Liver (tissue), 9 donors: ENCODE results near the gene LDB3. TPM values are rescaled to one million over a fixed set of nuclear protein-coding genes. Genes with fewer than 3 reads are reported as not detected.

Source experiments
- DNase-seq: peaks from one replicate; pipeline ENCODE4 v3.0.0-alpha.2; 2017; ENCODE audit warnings: low spot score
- H3K27ac ChIP-seq, 2 donors: one replicate each; pipeline ENCODE4 v1.7.0; 2013; ENCODE audit warnings: inconsistent platforms in 2 of 2, low read length in 2 of 2, control low read depth in 1 of 2, low read depth in 1 of 2, mild to moderate bottlenecking in 1 of 2
- H3K27me3 ChIP-seq, 4 donors: one replicate each; pipeline versions ENCODE4 v1.6.1 to v1.7.0; 2013; ENCODE audit warnings: low read length in 3 of 4, inconsistent platforms in 1 of 4, mild to moderate bottlenecking in 1 of 4, moderate library complexity in 1 of 4; ENCODE audit not compliant: control insufficient read depth in 4 of 4, insufficient read depth in 4 of 4
- H3K36me3 ChIP-seq, 4 donors: one replicate each; pipeline versions ENCODE4 v1.6.1 to v1.7.0; 2013; ENCODE audit warnings: low read length in 3 of 4, mild to moderate bottlenecking in 3 of 4, low read depth in 1 of 4, moderate library complexity in 1 of 4; ENCODE audit not compliant: control insufficient read depth in 4 of 4, insufficient read depth in 3 of 4
- H3K4me1 ChIP-seq, 4 donors: one replicate each; pipeline versions ENCODE4 v1.6.1 to v1.7.0; 2013; ENCODE audit warnings: low read length in 3 of 4, mild to moderate bottlenecking in 3 of 4, moderate library complexity in 1 of 4; ENCODE audit not compliant: control insufficient read depth in 4 of 4, insufficient read depth in 4 of 4
- H3K4me3 ChIP-seq, 3 donors: one replicate each; pipeline versions ENCODE4 v1.6.1 to v1.7.0; 2013; ENCODE audit warnings: low read length in 3 of 3, control low read depth in 1 of 3, low read depth in 1 of 3, mild to moderate bottlenecking in 1 of 3
- H3K9ac ChIP-seq, 2 donors: one replicate each; pipeline ENCODE4 v1.7.0; 2013; ENCODE audit warnings: low read length in 2 of 2, mild to moderate bottlenecking in 2 of 2, moderate library complexity in 2 of 2, control low read depth in 1 of 2, low read depth in 1 of 2
- H3K9me3 ChIP-seq, 4 donors: one replicate each; pipeline versions ENCODE4 v1.6.1 to v1.7.0; 2013; ENCODE audit warnings: low read length in 3 of 4; ENCODE audit not compliant: control insufficient read depth in 4 of 4
- ATF3 ChIP-seq: IDR thresholded peaks from 2 replicates; pipeline ENCODE4 v1.6.1; 2016; ENCODE audit warnings: antibody characterized with exemption
- CTCF ChIP-seq: fragments of 150-350 bp; IDR thresholded peaks from 2 replicates; pipeline ENCODE4 v1.5.1; 2017; ENCODE audit warnings: improper control_type of control experiment, low read depth, low read length; ENCODE audit not compliant: missing input control
- EGR1 ChIP-seq, 2 donors: IDR thresholded peaks; 2 replicates each; pipeline ENCODE4 v1.6.1; 2016 to 2018; ENCODE audit warnings: antibody characterized with exemption in 2 of 2, low read depth in 2 of 2
- FOXA1 ChIP-seq: IDR thresholded peaks from 2 replicates; pipeline ENCODE4 v1.6.1; 2016; ENCODE audit warnings: antibody characterized with exemption
- GABPA ChIP-seq, 2 donors: IDR thresholded peaks in 1 of 2; conservative IDR thresholded peaks in 1 of 2; 2 replicates each; pipeline ENCODE4 v1.6.1; 2016; ENCODE audit warnings: antibody characterized with exemption in 2 of 2, mild to moderate bottlenecking in 1 of 2, moderate library complexity in 1 of 2
- HNF4A ChIP-seq, 2 donors: conservative IDR thresholded peaks; 2 replicates each; pipeline ENCODE4 v1.6.1; 2016; ENCODE audit warnings: antibody characterized with exemption in 2 of 2, mild to moderate bottlenecking in 2 of 2
- HNF4G ChIP-seq: IDR thresholded peaks from 2 replicates; pipeline ENCODE4 v1.6.1; 2016; ENCODE audit warnings: antibody characterized with exemption
- JUND ChIP-seq, 2 donors: IDR thresholded peaks; 2 replicates each; pipeline ENCODE4 v1.6.1; 2016; ENCODE audit warnings: antibody characterized with exemption in 2 of 2
- MAX ChIP-seq: IDR thresholded peaks from 2 replicates; pipeline ENCODE4 v1.6.1; 2016; ENCODE audit warnings: antibody characterized with exemption
- NR2F2 ChIP-seq: IDR thresholded peaks from 2 replicates; pipeline ENCODE4 v1.6.1; 2016; ENCODE audit warnings: antibody characterized with exemption
- RAD21 ChIP-seq, 2 donors: IDR thresholded peaks; 2 replicates each; pipeline ENCODE4 v1.6.1; 2016; ENCODE audit warnings: antibody characterized with exemption in 2 of 2, mild to moderate bottlenecking in 2 of 2
- REST ChIP-seq: IDR thresholded peaks from 2 replicates; pipeline ENCODE4 v1.6.1; 2016; ENCODE audit warnings: antibody characterized with exemption, mild to moderate bottlenecking
- RXRA ChIP-seq, 2 donors: IDR thresholded peaks; 2 replicates each; pipeline ENCODE4 v1.6.1; 2017 to 2018; ENCODE audit warnings: antibody characterized with exemption in 2 of 2, mild to moderate bottlenecking in 1 of 2
- SP1 ChIP-seq: IDR thresholded peaks from 2 replicates; pipeline ENCODE4 v1.6.1; 2018; ENCODE audit warnings: antibody characterized with exemption, mild to moderate bottlenecking
- TAF1 ChIP-seq: conservative IDR thresholded peaks from 2 replicates; pipeline ENCODE4 v1.6.1; 2016; ENCODE audit warnings: antibody characterized with exemption, mild to moderate bottlenecking
- ZBTB33 ChIP-seq: IDR thresholded peaks from 2 replicates; pipeline ENCODE4 v1.6.1; 2016; ENCODE audit warnings: antibody characterized with exemption
- WGBS: extraction: QIAGEN DNeasy Blood & Tissue Kit; methylation state at CpG from one replicate; pipeline ENCODE4 v1.1.7; 2013; 5-methylcytosine and 5-hydroxymethylcytosine counted together
- polyA plus RNA-seq, 2 donors: library from polyadenylated mRNA; stranded (reverse) in 1 of 2; unstranded in 1 of 2; fragments of 200-250 nt in 1 of 2; fragments of >200 nt in 1 of 2; fragmentation: Nextera tagmentation in 1 of 2; extraction: Ambion mirVana in 1 of 2; gene quantifications; one replicate each; pipeline versions ENCODE4 v1.2.1 to v1.2.3, GENCODE V29; 2013 to 2015
- total RNA-seq, 2 donors: library from RNA; depleted of rRNA; stranded (reverse); fragments of >200 nt; gene quantifications; one replicate each; pipeline ENCODE4 v1.2.3, GENCODE V29; 2014
- donor health status: healthy.
- donor health status: healthy.
- donor health status: healthy.
- donor health status: healthy.
- donor health status: healthy.

LDB3 gene
- total and polyA plus RNA-seq, 4 donors: 0.09 to 0.42 (median 0.15) TPM; not detected in 1

GRCh38 chr10:86775056-86775869 is 107.0 kb downstream of the LDB3 start (continued):
- no peak for TF ChIP-seq HNF4G
- no peak for TF ChIP-seq ATF3
- TF ChIP-seq FOXA1: no peak
- peak; percentile 28 for TF ChIP-seq SP1
- TF ChIP-seq RXRA (IDR thresholded peaks at IDR 0.05): peak; percentile 12 to 14
- no peak for TF ChIP-seq EGR1 (IDR thresholded peaks at IDR 0.05; ENCODE audit: low read depth in 2 of 2)

- no peak overlapping the region for H3K9ac ChIP-seq
- no peak for TF ChIP-seq ZBTB33
- no peak for TF ChIP-seq HNF4G
- no peak for TF ChIP-seq CTCF
- no peak for TF ChIP-seq FOXA1
- TF ChIP-seq TAF1: no peak
- no peak for TF ChIP-seq JUND (IDR thresholded peaks at IDR 0.05)
- no peak for TF ChIP-seq RXRA (IDR thresholded peaks at IDR 0.05)
- TF ChIP-seq MAX: no peak
- no peak for TF ChIP-seq GABPA (IDR thresholded peaks at IDR 0.05 in 1 of 2, conservative IDR thresholded peaks at IDR 0.05 in 1 of 2)
- no peak for TF ChIP-seq HNF4A (conservative IDR thresholded peaks at IDR 0.05)
- TF ChIP-seq RAD21 (IDR thresholded peaks at IDR 0.05): no peak
- TF ChIP-seq REST: no peak
- TF ChIP-seq NR2F2: no peak
- H3K36me3 ChIP-seq: no peaks in the 10 kb centered on the region
- no peaks in the 10 kb centered on the region for H3K9me3 ChIP-seq
- H3K27ac ChIP-seq: no peak overlapping the region
- WGBS: 92% methylated on average over 3 of the region's 3 CpGs
- DNase-seq: no peak
- H3K27me3 ChIP-seq: no peaks in the 10 kb centered on the region
- peaks cover 0 to 23% (median 3%) of the 10 kb centered on the region in 4 donors for H3K4me1 ChIP-seq
- no peak overlapping the region for H3K4me3 ChIP-seq
Measured at GRCh38 chr10:86775870-86776180, 107.5 kb downstream of the LDB3 start.
